ENCODE data around the gene MRTO4.
"Not testable (repeated sequence)": the region's sequence is repeated elsewhere in the genome, so short reads cannot be mapped to it uniquely, and the experiment has no call there.

The MRTO4 gene

GRCh38 chr1:19251305-19252196 is at the start of gene MRTO4, which contains the start of gene EMC1:
Gene MRTO4 (plus strand): TSS chr1:19251805. CDS start chr1:19251836, 31 bp downstream.
Gene EMC1 (minus strand): TSS chr1:19251524. CDS start chr1:19251509, 15 bp downstream.
- DNase-seq = peak; percentile 76

GRCh38 chr1:19202396-19202795 is 49.2 kb upstream of the MRTO4 start:
- no peak for DNase-seq

GRCh38 chr1:19203440-19203839 is 48.2 kb upstream of the MRTO4 start:
- peak; percentile 31 for DNase-seq

- DNase-seq = peak; percentile 3
Observed at GRCh38 chr1:19204446-19205266, 46.9 kb upstream of the MRTO4 start.

GRCh38 chr1:19205403-19205802 is 46.2 kb upstream of the MRTO4 start:
- DNase-seq = no peak

GRCh38 chr1:19205845-19206244 is 45.8 kb upstream of the MRTO4 start:
- no peak for DNase-seq

GRCh38 chr1:19206947-19207346 is 44.7 kb upstream of the MRTO4 start:
- no peak for DNase-seq

GRCh38 chr1:19208710-19209438 is 42.7 kb upstream of the MRTO4 start:
- peak; percentile 20 for DNase-seq

- DNase-seq = peak; percentile 17
Observed at GRCh38 chr1:19209439-19209989, 42.1 kb upstream of the MRTO4 start.

- DNase-seq = peak; percentile 91
Observed at GRCh38 chr1:19209990-19210771, 41.4 kb upstream of the MRTO4 start, which contains the start of gene UBR4. Gene UBR4 (minus strand): TSS chr1:19210266. CDS start chr1:19210248, 18 bp downstream.

- DNase-seq = peak; percentile 4
Observed at GRCh38 chr1:19210772-19211549, 40.6 kb upstream of the MRTO4 start.

GRCh38 chr1:19212167-19212566 is 39.4 kb upstream of the MRTO4 start:
- DNase-seq = no peak

- DNase-seq = no peak
Observed at GRCh38 chr1:19213580-19213979, 38.0 kb upstream of the MRTO4 start.

- DNase-seq = not testable (repeated sequence)
Observed at GRCh38 chr1:19216585-19216984, 35.0 kb upstream of the MRTO4 start.

- DNase-seq = peak; percentile 12
Observed at GRCh38 chr1:19219451-19219850, 32.2 kb upstream of the MRTO4 start.

- DNase-seq = no peak
Observed at GRCh38 chr1:19220080-19220846, 31.3 kb upstream of the MRTO4 start.

- peak; percentile 19 for DNase-seq
Observed at GRCh38 chr1:19220991-19221390, 30.6 kb upstream of the MRTO4 start.

- DNase-seq = no peak
Observed at GRCh38 chr1:19222573-19222972, 29.0 kb upstream of the MRTO4 start.

- DNase-seq = no peak
Observed at GRCh38 chr1:19222979-19223824, 28.4 kb upstream of the MRTO4 start.

Measured in fibroblast of upper back skin (primary cell).